B cell (primary cell): ENCODE results near the gene RALBP1. TPM values are rescaled to one million over a fixed set of nuclear protein-coding genes. Genes with fewer than 3 reads are reported as not detected.
"Not testable (repeated sequence)": the region's sequence is repeated elsewhere in the genome, so short reads cannot be mapped to it uniquely, and the experiment has no call there.

Source experiments
- ATAC-seq: fragments of 200-7000 bp; cut with Tn5 transposase; one replicate; pipeline ENCODE4 v1.10.0; 2021; ENCODE audit warnings: low read depth, mild to moderate bottlenecking, moderate number of reproducible peaks, moderate library complexity
- CTCF ChIA-PET: fragments of 350-600 bp; sonication (Branson Sonifier 250); formaldehyde crosslinking; loops from one replicate; lab custom pipeline; 2021; ENCODE audit warnings: antibody characterized with exemption, inconsistent platforms; lab: Charles Lee
- POLR2A ChIA-PET: fragments of 350-600 bp; sonication (Branson Sonifier 250); formaldehyde crosslinking; loops from one replicate; lab custom pipeline; 2021; ENCODE audit warnings: antibody characterized with exemption; lab: Charles Lee
- DNase-seq: peaks from one replicate; pipeline ENCODE4 v3.0.0; 2013
- H2AFZ ChIP-seq: 2 replicates; pipeline ENCODE4 v1.6.1; 2012; ENCODE audit warnings: mild to moderate bottlenecking, low read depth, low read length; ENCODE audit not compliant: insufficient read depth, poor library complexity, severe bottlenecking
- H3K27ac ChIP-seq, 2 donors: 1 replicate in 1 of 2; 2 replicates in 1 of 2; pipeline ENCODE4 v1.5.1; 2012 to 2013; ENCODE audit warnings: low read length in 2 of 2, mild to moderate bottlenecking in 2 of 2, moderate library complexity in 1 of 2
- H3K27me3 ChIP-seq, 4 experiments: fragments of 200-600 bp in 1 of 4; sonication (generic) in 1 of 4; replicated peaks in 1 of 4; 1 replicate in 2 of 4; 2 replicates in 2 of 4; pipeline versions ENCODE4 v1.6.1 to v1.7.0; 2013 to 2016; ENCODE audit warnings: low read length in 3 of 4, mild to moderate bottlenecking in 2 of 4, mixed read lengths in 1 of 4, moderate library complexity in 1 of 4; ENCODE audit not compliant: insufficient read depth in 4 of 4, control insufficient read depth in 3 of 4; ENCODE audit errors: control extremely low read depth in 1 of 4
- H3K36me3 ChIP-seq, 2 experiments: replicated peaks in 1 of 2; 1 replicate in 1 of 2; 2 replicates in 1 of 2; pipeline versions ENCODE4 v1.6.1 to v1.7.1; 2013; ENCODE audit warnings: low read length in 1 of 2; ENCODE audit not compliant: insufficient read depth in 2 of 2, control insufficient read depth in 1 of 2; ENCODE audit errors: control extremely low read depth in 1 of 2, extremely low read depth in 1 of 2
- H3K4me1 ChIP-seq, 2 donors: fragments of 200-600 bp in 1 of 2; sonication (generic) in 1 of 2; 1 replicate in 1 of 2; 2 replicates in 1 of 2; pipeline versions ENCODE4 v1.5.1 to v1.6.1; 2013 to 2017; ENCODE audit warnings: low read length in 2 of 2; ENCODE audit not compliant: control insufficient read depth in 2 of 2, insufficient read depth in 2 of 2
- H3K4me2 ChIP-seq: replicated peaks from 2 replicates; pipeline ENCODE3; 2012; ENCODE audit warnings: mild to moderate bottlenecking, low read depth, low read length; ENCODE audit not compliant: poor library complexity, severe bottlenecking
- H3K4me3 ChIP-seq, 5 experiments: fragments of 200-600 bp in 1 of 5; sonication (generic) in 1 of 5; 1 replicate in 3 of 5; 2 replicates in 2 of 5; pipeline versions ENCODE4 v1.5.1 to v1.7.0; 2011 to 2016; ENCODE audit warnings: low read length in 4 of 5, mild to moderate bottlenecking in 4 of 5, low read depth in 2 of 5, control low read depth in 1 of 5, moderate library complexity in 1 of 5; ENCODE audit not compliant: insufficient read depth in 1 of 5; ENCODE audit errors: control extremely low read depth in 1 of 5, extremely low read depth in 1 of 5
- H3K79me2 ChIP-seq: fragments of 200-600 bp; sonication (generic); one replicate; pipeline ENCODE4 v1.6.0; 2016; ENCODE audit warnings: low read length; ENCODE audit not compliant: control insufficient read depth, insufficient read depth
- H3K9ac ChIP-seq: fragments of 200-600 bp; sonication (generic); 2 replicates; pipeline ENCODE4 v1.6.1; 2017; ENCODE audit warnings: mild to moderate bottlenecking, low read length, moderate library complexity
- H3K9me3 ChIP-seq, 3 donors: one replicate each; pipeline versions ENCODE4 v1.6.1 to v1.7.1; 2013; ENCODE audit warnings: low read length in 2 of 3; ENCODE audit not compliant: control insufficient read depth in 2 of 3, insufficient read depth in 1 of 3; ENCODE audit errors: control extremely low read depth in 1 of 3
- H4K20me1 ChIP-seq: 2 replicates; pipeline ENCODE4 v1.6.0; 2012; ENCODE audit warnings: mild to moderate bottlenecking, low read length; ENCODE audit not compliant: insufficient read depth, control insufficient read depth, poor library complexity, severe bottlenecking
- H3K27ac Mint-ChIP-seq: one replicate; pipeline ENCODE4 v1.8.0; 2021; ENCODE audit warnings: mixed read lengths
- H3K27me3 Mint-ChIP-seq: one replicate; pipeline ENCODE4 v1.8.0; 2021; ENCODE audit warnings: mixed read lengths
- H3K4me1 Mint-ChIP-seq: one replicate; pipeline ENCODE4 v1.8.0; 2021; ENCODE audit warnings: mixed read lengths
- H3K4me3 Mint-ChIP-seq: one replicate; pipeline ENCODE4 v1.8.0; 2021; ENCODE audit warnings: mixed read lengths
- H3K9me3 Mint-ChIP-seq: one replicate; pipeline ENCODE4 v1.8.0; 2022; ENCODE audit warnings: mixed read lengths; ENCODE audit not compliant: insufficient read depth
- EZH2 ChIP-seq: IDR thresholded peaks from 2 replicates; pipeline ENCODE4 v1.6.1; 2012; ENCODE audit warnings: borderline replicate concordance, low read depth, mild to moderate bottlenecking, moderate library complexity, low read length; ENCODE audit not compliant: insufficient read depth, poor library complexity, severe bottlenecking
- WGBS: methylation state at CpG from one replicate; pipeline ENCODE4 v1.1.5; 2013; ENCODE audit warnings: missing lambda C conversion rate; ENCODE audit not compliant: insufficient coverage; 5-methylcytosine and 5-hydroxymethylcytosine counted together
- intact Hi-C: fragments of 100-400 bp; cut with micrococcal nuclease; formaldehyde crosslinking; loops from one replicate; pipeline ENCODE4 v1.10.0; 2022
- polyA plus RNA-seq: library from polyadenylated mRNA; depleted of rRNA; stranded (reverse); fragments of >200 nt; gene quantifications from 2 replicates; pipeline ENCODE4 v1.2.3, GENCODE V29; 2012
- total RNA-seq, 2 donors: library from RNA; stranded (reverse); fragments of 120-200 nt in 1 of 2; gene quantifications; 1 replicate in 1 of 2; 2 replicates in 1 of 2; pipeline versions ENCODE4 v1.2.3 to v1.2.4, GENCODE V29; 2013 to 2022
- TF ChIP-seq, protein P1 (sequence below): fragments of 200-600 bp; IDR thresholded peaks from one replicate; pipeline ENCODE4 v1.8.0; 2022; ENCODE audit warnings: antibody characterized with exemption, mild to moderate bottlenecking

The RALBP1 gene
- total and polyA plus RNA-seq, 2 donors (not counting 1 experiment from before 2014, with no cell fraction given) = 14.9 to 38.0 TPM

DNA sequence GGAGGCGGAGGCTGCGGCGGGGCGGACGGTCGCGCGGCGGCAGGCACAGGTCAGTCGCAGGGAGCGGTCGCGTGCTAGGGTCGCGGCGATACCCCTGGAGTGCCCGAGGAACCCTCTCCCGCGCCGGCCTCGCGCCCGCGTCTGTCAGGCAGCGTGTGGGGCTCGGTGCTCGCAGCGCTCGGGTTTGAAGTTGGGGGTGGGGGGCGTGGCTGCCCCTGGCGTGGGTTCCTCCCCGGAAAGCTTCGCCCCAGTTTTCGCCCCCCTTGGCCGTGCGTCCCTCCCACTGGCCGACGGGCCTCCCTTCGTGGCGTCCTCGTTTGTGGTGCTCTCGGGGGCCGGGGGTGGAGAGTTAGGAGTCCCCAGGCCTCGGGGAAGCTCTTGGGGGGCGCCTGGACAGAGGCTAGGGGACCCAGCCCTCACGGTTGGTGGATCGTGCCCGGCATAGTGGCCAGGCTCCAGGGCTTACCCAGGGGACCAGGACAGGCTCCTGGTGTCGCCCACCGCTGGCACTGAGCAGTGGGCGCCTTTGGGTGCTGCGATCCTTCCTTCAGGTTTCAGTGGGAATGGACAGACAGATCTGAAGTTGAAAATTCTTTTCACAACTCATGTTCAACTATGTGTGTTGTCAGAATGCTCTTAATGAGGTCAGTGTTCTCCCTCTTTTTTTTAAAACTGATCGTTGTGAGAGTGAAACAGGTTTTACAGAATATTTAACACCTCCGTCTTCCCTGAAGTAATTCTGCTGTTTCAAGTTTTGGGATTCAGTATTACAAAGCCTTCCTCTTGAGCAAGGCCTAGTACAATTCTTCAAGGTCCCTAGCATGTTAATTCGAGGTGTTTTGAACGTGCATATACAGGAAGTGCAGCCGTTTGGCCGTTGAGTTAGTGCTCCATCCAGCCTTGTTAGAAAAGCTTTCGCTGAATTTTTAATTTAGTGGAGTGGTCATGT is 604 bp downstream of the RALBP1 start:
- Histone ChIP-seq H3K36me3 (no peaks in the 10 kb centered on the region), H2AFZ (peak overlapping the region; percentile 100), H3K27me3 (peaks cover 0 to 3% (median 0%) of the 10 kb centered on the region in 4 experiments), H3K4me3 (peak overlapping the region; percentile 41 to 97 (median 92)), H3K9me3 (no peaks in the 10 kb centered on the region), H3K79me2 (peaks cover 55% of the 10 kb centered on the region), H3K9ac (peak overlapping the region; percentile 89), H4K20me1 (no peaks in the 10 kb centered on the region), H3K4me1 (peaks cover 5 to 19% of the 10 kb centered on the region in 2 donors), H3K27ac (peak overlapping the region; percentile 51 to 78), H3K4me2 (peak overlapping the region; percentile 95)
- DNase-seq (no peak), ATAC-seq (peak; percentile 18)
- intact Hi-C loops = loop anchor here (1.0 to 10.0 kb wide), 7 partner anchors 41 to 1051 kb away; partner anchors contain the start of genes MTCL1, NAPG, NDUFV2 and TWSG1
- ChIA-PET POLR2A (no interaction called here), CTCF (interaction anchor here (0.6 to 1.5 kb wide), 2 partner anchors 69 to 141 kb away, joined by 3 to 5 read pairs; partner anchors contain the start of gene TWSG1)
- peak overlapping the region; percentile 98 for H3K27ac Mint-ChIP-seq
- peaks cover 41% of the 10 kb centered on the region for H3K4me1 Mint-ChIP-seq
- WGBS = under 1% methylated on average over 52 of the region's 59 CpGs
- no peak for TF ChIP-seq EZH2
- TF ChIP-seq, protein P1, sequence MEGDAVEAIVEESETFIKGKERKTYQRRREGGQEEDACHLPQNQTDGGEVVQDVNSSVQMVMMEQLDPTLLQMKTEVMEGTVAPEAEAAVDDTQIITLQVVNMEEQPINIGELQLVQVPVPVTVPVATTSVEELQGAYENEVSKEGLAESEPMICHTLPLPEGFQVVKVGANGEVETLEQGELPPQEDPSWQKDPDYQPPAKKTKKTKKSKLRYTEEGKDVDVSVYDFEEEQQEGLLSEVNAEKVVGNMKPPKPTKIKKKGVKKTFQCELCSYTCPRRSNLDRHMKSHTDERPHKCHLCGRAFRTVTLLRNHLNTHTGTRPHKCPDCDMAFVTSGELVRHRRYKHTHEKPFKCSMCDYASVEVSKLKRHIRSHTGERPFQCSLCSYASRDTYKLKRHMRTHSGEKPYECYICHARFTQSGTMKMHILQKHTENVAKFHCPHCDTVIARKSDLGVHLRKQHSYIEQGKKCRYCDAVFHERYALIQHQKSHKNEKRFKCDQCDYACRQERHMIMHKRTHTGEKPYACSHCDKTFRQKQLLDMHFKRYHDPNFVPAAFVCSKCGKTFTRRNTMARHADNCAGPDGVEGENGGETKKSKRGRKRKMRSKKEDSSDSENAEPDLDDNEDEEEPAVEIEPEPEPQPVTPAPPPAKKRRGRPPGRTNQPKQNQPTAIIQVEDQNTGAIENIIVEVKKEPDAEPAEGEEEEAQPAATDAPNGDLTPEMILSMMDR = no peak
- H3K4me3 Mint-ChIP-seq = peak overlapping the region; percentile 99
- H3K27me3 Mint-ChIP-seq = peaks cover 17% of the 10 kb centered on the region
- peaks cover 2% of the 10 kb centered on the region for H3K9me3 Mint-ChIP-seq

DNA sequence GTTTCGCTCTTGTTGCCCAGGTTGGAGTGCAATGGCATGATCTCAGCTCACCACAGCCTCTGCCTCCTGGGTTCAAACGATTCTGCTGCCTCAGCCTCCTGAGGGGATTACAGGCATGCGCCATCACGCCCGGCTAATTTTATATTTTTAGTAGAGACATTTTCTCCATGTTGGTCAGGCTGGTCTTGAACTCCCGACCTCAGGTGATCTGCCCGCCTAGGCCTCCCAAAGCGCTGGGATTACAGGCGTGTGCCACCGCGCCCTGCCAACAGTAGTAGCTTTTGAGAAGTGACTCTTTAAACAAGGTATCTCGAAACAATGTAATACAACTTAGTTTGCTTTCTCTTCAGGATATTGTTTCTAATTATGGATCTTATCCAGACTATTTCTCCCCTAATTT is 1.6 kb downstream of the RALBP1 start:
- H3K4me1 Mint-ChIP-seq = peaks cover 46% of the 10 kb centered on the region
- ATAC-seq, H3K27ac ChIP-seq, H3K9me3 ChIP-seq, H4K20me1 ChIP-seq, DNase-seq, H3K27me3 ChIP-seq, H3K9ac ChIP-seq, H2AFZ ChIP-seq, H3K9me3 Mint-ChIP-seq, H3K36me3 ChIP-seq: not testable (repeated sequence)
- H3K27me3 Mint-ChIP-seq = peaks cover 17% of the 10 kb centered on the region
- POLR2A ChIA-PET = interaction anchor here (0.6 to 0.8 kb wide), 2 partner anchors 61 to 340 kb away, joined by 4 to 11 read pairs; no protein-coding TSS in a partner anchor
- peaks cover 5 to 19% of the 10 kb centered on the region in 2 donors for H3K4me1 ChIP-seq
- H3K27ac Mint-ChIP-seq = peak overlapping the region; percentile 23
- intact Hi-C loops = loop anchor here (5.0 to 10.0 kb wide), 4 partner anchors 198 to 1050 kb away; partner anchors contain the start of genes NAPG and NDUFV2
- CTCF ChIA-PET = interaction anchor here (0.6 kb wide), 1 partner anchor 68 kb away, joined by 5 read pairs; no protein-coding TSS in a partner anchor
- peak overlapping the region; percentile 95 for H3K4me2 ChIP-seq
- 67% methylated on average over 4 of the region's 12 CpGs for WGBS
- H3K79me2 ChIP-seq = peaks cover 64% of the 10 kb centered on the region
- H3K4me3 ChIP-seq = peak overlapping the region in 1 of 5 experiments; percentile 92
- peak overlapping the region; percentile 57 for H3K4me3 Mint-ChIP-seq
